Measurements from ENCODE around the gene PDIA5. TPM values are rescaled to one million over a fixed set of nuclear protein-coding genes. Genes with fewer than 3 reads are reported as not detected.

Gene PDIA5
- total RNA-seq, 1 experiment from 2014 or later = 24.3 TPM

- WGBS (ENCODE audit: extremely low coverage, insufficient read length, low lambda C conversion rate) = no CpG with 5 or more reads among the region's 6 CpGs
- no peak overlapping the region for H4K5ac ChIP-seq (ENCODE audit: insufficient read length, low read depth, low read length)
These were observed 31.9 kb downstream of the PDIA5 start for GRCh38 chr3:123098426-123099330.

More at GRCh38 chr3:123098426-123099330, 31.9 kb downstream of the PDIA5 start:
- H3K56ac ChIP-seq (ENCODE audit: insufficient read length, low read depth, low read length) = no peak overlapping the region
- H2BK5ac ChIP-seq (ENCODE audit: insufficient read length, low read length) = no peak overlapping the region
- H3K18ac ChIP-seq (ENCODE audit: insufficient read length, low read depth, low read length) = no peak overlapping the region
- no peak overlapping the region for H3K9ac ChIP-seq (ENCODE audit: extremely low read depth, insufficient read length, low read length)
- no peak overlapping the region for H3K4me3 Mint-ChIP-seq
- H2BK120ac ChIP-seq (ENCODE audit: low read depth, low read length, poor library complexity, severe bottlenecking) = no peak overlapping the region
- H3T11ph ChIP-seq (ENCODE audit: low read length) = no peak overlapping the region
- H3K9me3 ChIP-seq (ENCODE audit: control insufficient read depth, low read depth, low read length) = no peaks in the 10 kb centered on the region
- no peak for TF ChIP-seq CTCF (conservative IDR thresholded peaks at IDR 0.05)
- no peak overlapping the region for H2AK5ac ChIP-seq (ENCODE audit: insufficient read length, low read length)
- no peak overlapping the region for H4K91ac ChIP-seq (ENCODE audit: insufficient read length, low read depth, low read length)
- H3K9me3 Mint-ChIP-seq = no peaks in the 10 kb centered on the region
- no peaks in the 10 kb centered on the region for H3K79me2 ChIP-seq (ENCODE audit: insufficient read depth, low read length)
- no peak overlapping the region for H3K27ac ChIP-seq (ENCODE audit: insufficient read length, low read depth, low read length)
- H3K36me3 Mint-ChIP-seq (ENCODE audit: insufficient read depth in 1 of 3, low read depth in 3 of 3) = peaks cover 14 to 29% (median 22%) of the 10 kb centered on the region in 3 experiments; a peak in 6 of 7 replicates
- H3K4me1 ChIP-seq (ENCODE audit: insufficient read depth, low read length) = peaks cover 14% of the 10 kb centered on the region; the same call in 1 of the 2 replicates
- H3K79me1 ChIP-seq (ENCODE audit: insufficient read depth, low read depth, low read length, poor library complexity, severe bottlenecking) = no peaks in the 10 kb centered on the region
- H3K27me3 Mint-ChIP-seq (ENCODE audit: low read depth) = no peaks in the 10 kb centered on the region
- H3K14ac ChIP-seq (ENCODE audit: insufficient read depth, low read length) = no peak overlapping the region; the same call in 1 of the 2 replicates
- no peak overlapping the region for H3K4ac ChIP-seq (ENCODE audit: low read depth, low read length)
- H2AFZ ChIP-seq (ENCODE audit: low read length) = no peak overlapping the region
- peak overlapping the region; percentile 26 to 95 (median 80) for H3K27ac Mint-ChIP-seq
- H4K8ac ChIP-seq (replicated peaks; ENCODE audit: insufficient read length, low read depth, low read length) = peak overlapping the region; percentile 31
- peaks cover 26 to 30% of the 10 kb centered on the region in 2 experiments for H3K4me1 Mint-ChIP-seq
- no peak overlapping the region for H3K23ac ChIP-seq (ENCODE audit: insufficient read length, low read depth, low read length)
- DNase-seq = peak; percentile 50
- H4K20me1 ChIP-seq (ENCODE audit: control insufficient read depth, insufficient read depth, insufficient read length) = peaks cover 4% of the 10 kb centered on the region
- H2BK15ac ChIP-seq (ENCODE audit: low read depth, low read length) = no peak overlapping the region
- H2BK12ac ChIP-seq (ENCODE audit: insufficient read length, low read depth, low read length) = no peak overlapping the region
- no peaks in the 10 kb centered on the region for H3K27me3 ChIP-seq (ENCODE audit: insufficient read depth, low read length)
- no peak overlapping the region for H2BK20ac ChIP-seq (ENCODE audit: low read depth, low read length, poor library complexity, severe bottlenecking)
- no peaks in the 10 kb centered on the region for H3K23me2 ChIP-seq (ENCODE audit: insufficient read length, low read depth, low read length, poor library complexity, severe bottlenecking)
- H3K4me2 ChIP-seq (ENCODE audit: insufficient read depth, insufficient read length, low read length) = no peak overlapping the region

Measured in H9 (cell line).